MM.1S (cell line): ENCODE data around the gene ABCA2.

Experiments
- DNase-seq: peaks from one replicate; pipeline ENCODE4 v3.0.0-alpha.2; 2015
- H2AFZ ChIP-seq: fragments of 300-600 bp; sonication (generic); 2 replicates; pipeline ENCODE4 v1.6.0; 2016; ENCODE audit warnings: antibody characterized with exemption, low read length
- H3F3A ChIP-seq: fragments of 300-600 bp; sonication (generic); 2 replicates; pipeline ENCODE4 v1.6.1; 2016; ENCODE audit warnings: mild to moderate bottlenecking, antibody characterized with exemption, low read length, moderate library complexity, mixed read lengths; ENCODE audit not compliant: insufficient read depth
- H3K27ac ChIP-seq: fragments of 300-600 bp; sonication (generic); 2 replicates; pipeline ENCODE4 v1.5.1; 2016; ENCODE audit warnings: mild to moderate bottlenecking, low read length
- H3K27me3 ChIP-seq: fragments of 300-600 bp; sonication (generic); replicated peaks from 2 replicates; pipeline ENCODE4 v1.6.0; 2016; ENCODE audit warnings: low read length; ENCODE audit not compliant: insufficient read depth
- H3K36me3 ChIP-seq: fragments of 300-600 bp; sonication (generic); replicated peaks from 2 replicates; pipeline ENCODE4 v1.6.1; 2016; ENCODE audit warnings: mild to moderate bottlenecking, low read length, mixed read lengths; ENCODE audit not compliant: insufficient read depth
- H3K4me1 ChIP-seq: fragments of 300-600 bp; sonication (generic); 2 replicates; pipeline ENCODE4 v1.6.1; 2016; ENCODE audit warnings: low read length, mixed read lengths
- H3K4me2 ChIP-seq: fragments of 300-600 bp; sonication (generic); 2 replicates; pipeline ENCODE4 v1.6.0; 2016; ENCODE audit warnings: low read depth, low read length
- H3K4me3 ChIP-seq: fragments of 300-600 bp; sonication (generic); 2 replicates; pipeline ENCODE4 v1.5.1; 2016; ENCODE audit warnings: low read length, mixed read lengths
- H3K79me2 ChIP-seq: fragments of 300-600 bp; sonication (generic); 2 replicates; pipeline ENCODE4 v1.6.1; 2016; ENCODE audit warnings: mixed run types, low read length, mixed read lengths
- H3K9ac ChIP-seq: fragments of 300-600 bp; sonication (generic); 2 replicates; pipeline ENCODE4 v1.6.1; 2016; ENCODE audit warnings: low read length, mixed read lengths
- H3K9me2 ChIP-seq: fragments of 300-600 bp; sonication (generic); replicated peaks from 2 replicates; pipeline ENCODE4 v1.6.1; 2016; ENCODE audit warnings: mild to moderate bottlenecking, low read length, mixed read lengths; ENCODE audit not compliant: insufficient read depth
- H3K9me3 ChIP-seq: fragments of 300-600 bp; sonication (generic); replicated peaks from 2 replicates; pipeline ENCODE4 v1.6.1; 2016; ENCODE audit warnings: mild to moderate bottlenecking, low read length, mixed read lengths; ENCODE audit not compliant: insufficient read depth
- H4K20me1 ChIP-seq: fragments of 300-600 bp; sonication (generic); 2 replicates; pipeline ENCODE4 v1.6.1; 2016; ENCODE audit warnings: mild to moderate bottlenecking, low read length, moderate library complexity, mixed read lengths; ENCODE audit not compliant: insufficient read depth
- EZH2 ChIP-seq: fragments of 300-600 bp; sonication (generic); optimal IDR thresholded peaks from 2 replicates; pipeline ENCODE3; 2017; ENCODE audit warnings: low read depth, mild to moderate bottlenecking, antibody characterized with exemption, low read length, mixed read lengths
- EZH2phosphoT487 ChIP-seq: fragments of 300-600 bp; sonication (generic); IDR thresholded peaks from 2 replicates; pipeline ENCODE4 v1.6.1; 2018; ENCODE audit warnings: antibody characterized with exemption, low read length
- TF ChIP-seq, protein P1 (sequence below): fragments of 300-600 bp; sonication (generic); IDR thresholded peaks from 2 replicates; pipeline ENCODE4 v1.5.1; 2016; ENCODE audit warnings: antibody characterized with exemption, low read length, mixed read lengths

ABCA2 gene

DNA sequence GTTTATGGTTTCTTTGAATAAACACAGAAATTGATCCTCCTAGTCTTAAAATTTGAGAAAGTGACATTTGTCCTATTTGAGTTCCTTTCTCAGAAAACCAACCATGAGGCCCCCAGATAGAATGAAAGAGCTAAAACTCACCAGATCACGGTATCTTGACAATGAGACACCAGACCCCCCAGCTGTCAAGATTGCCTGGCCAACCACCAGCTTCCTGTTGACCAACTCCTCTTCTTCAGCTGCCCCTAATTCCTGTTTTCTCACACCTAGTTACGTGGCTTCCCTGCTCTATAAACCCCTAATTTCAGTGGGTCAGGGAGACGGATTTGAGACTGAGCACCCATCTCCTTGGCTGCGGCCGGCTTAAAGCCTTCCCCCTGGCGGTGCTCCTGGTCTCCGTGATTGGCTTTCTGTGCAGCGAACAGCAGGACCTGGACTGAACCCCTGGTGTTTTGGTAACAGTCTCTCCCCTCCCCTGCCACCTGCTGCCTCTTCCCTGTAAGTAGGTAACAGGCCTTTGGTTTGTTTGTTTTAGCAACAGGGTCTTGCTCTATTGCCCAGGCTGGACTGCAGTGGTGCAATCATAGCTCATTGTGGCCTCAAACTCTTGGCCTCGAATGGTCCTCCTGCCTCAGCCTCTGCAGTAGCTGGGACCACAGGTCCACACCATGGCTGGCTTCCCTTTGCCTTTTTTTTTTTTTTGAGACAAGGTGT, 30.6 kb upstream of the ABCA2 start:
- Histone ChIP-seq H3F3A (no peaks in the 10 kb centered on the region), H4K20me1 (no peaks in the 10 kb centered on the region), H3K4me3 (no peak overlapping the region), H3K9me3 (no peaks in the 10 kb centered on the region), H3K79me2 (no peaks in the 10 kb centered on the region), H3K9me2 (no peaks in the 10 kb centered on the region), H3K36me3 (no peaks in the 10 kb centered on the region), H3K27me3 (peaks cover 43% of the 10 kb centered on the region), H3K4me1 (no peaks in the 10 kb centered on the region), H2AFZ (no peak overlapping the region), H3K27ac (no peak overlapping the region), H3K4me2 (no peak overlapping the region), H3K9ac (no peak overlapping the region)
- no peak for DNase-seq
- TF ChIP-seq EZH2phosphoT487 (no peak), EZH2 (no peak)
- TF ChIP-seq, protein P1, sequence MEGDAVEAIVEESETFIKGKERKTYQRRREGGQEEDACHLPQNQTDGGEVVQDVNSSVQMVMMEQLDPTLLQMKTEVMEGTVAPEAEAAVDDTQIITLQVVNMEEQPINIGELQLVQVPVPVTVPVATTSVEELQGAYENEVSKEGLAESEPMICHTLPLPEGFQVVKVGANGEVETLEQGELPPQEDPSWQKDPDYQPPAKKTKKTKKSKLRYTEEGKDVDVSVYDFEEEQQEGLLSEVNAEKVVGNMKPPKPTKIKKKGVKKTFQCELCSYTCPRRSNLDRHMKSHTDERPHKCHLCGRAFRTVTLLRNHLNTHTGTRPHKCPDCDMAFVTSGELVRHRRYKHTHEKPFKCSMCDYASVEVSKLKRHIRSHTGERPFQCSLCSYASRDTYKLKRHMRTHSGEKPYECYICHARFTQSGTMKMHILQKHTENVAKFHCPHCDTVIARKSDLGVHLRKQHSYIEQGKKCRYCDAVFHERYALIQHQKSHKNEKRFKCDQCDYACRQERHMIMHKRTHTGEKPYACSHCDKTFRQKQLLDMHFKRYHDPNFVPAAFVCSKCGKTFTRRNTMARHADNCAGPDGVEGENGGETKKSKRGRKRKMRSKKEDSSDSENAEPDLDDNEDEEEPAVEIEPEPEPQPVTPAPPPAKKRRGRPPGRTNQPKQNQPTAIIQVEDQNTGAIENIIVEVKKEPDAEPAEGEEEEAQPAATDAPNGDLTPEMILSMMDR = no peak

DNA sequence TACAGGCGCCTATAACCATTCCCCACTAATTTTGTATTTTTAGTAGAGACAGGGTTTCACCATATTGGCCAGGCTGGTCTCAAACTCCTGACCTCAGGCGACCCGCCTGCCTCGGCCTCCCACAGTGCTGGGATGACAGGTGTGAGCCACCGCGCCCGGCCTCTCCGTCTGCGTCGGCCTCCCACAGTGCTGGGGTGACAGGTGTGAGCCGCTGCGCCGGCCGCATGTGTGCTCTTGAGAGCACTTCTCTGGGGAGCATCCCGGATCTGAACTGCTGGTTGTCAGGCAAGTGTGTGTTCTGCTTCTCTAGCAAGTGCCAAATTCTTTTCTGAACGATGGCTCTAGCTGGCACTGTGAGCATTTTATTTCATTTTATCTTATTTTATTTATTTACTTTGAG, 29.5 kb upstream of the ABCA2 start:
- Histone ChIP-seq H3K27ac (no peak overlapping the region), H2AFZ (no peak overlapping the region), H3K9me3 (no peaks in the 10 kb centered on the region), H3K79me2 (no peaks in the 10 kb centered on the region), H3K4me3 (no peak overlapping the region), H3K4me2 (no peak overlapping the region), H4K20me1 (no peaks in the 10 kb centered on the region), H3K27me3 (peaks cover 54% of the 10 kb centered on the region), H3K4me1 (no peaks in the 10 kb centered on the region), H3K9ac (no peak overlapping the region), H3K36me3 (no peaks in the 10 kb centered on the region), H3F3A (no peaks in the 10 kb centered on the region), H3K9me2 (no peaks in the 10 kb centered on the region)
- TF ChIP-seq EZH2phosphoT487 = no peak
- TF ChIP-seq, protein P1 = no peak
- no peak for TF ChIP-seq EZH2
- no peak for DNase-seq

DNA sequence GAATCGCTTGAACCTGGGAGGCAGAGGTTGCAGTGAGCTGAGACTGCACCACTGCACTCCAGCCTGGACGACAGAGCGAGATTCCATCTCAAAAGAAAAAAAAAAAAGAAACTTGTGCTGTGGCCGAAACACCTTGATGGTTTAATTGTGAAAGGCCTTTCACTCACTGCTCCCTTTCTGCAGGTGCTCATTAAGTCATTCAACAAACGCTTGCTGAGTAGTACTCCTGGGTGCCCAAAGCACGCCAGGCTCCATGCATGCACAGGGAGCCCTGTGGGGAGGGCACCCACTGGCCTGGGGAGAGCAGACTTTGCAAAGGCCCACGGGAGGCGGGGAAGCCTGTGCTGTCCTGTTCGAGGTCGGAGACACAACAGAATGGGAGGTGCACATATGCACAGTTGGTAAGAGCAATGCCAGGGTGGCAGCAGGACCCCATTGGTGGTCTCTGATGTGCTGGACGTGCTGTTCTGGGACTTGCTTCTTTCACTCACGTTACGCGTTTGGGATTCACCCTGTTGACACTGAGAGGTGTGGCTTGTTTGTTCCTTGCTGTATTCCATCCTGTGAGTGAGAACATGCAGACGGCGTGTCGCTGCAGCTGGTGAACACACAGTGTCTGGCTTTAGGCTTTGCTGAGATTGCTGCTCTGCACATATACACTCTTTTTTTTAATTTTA, 28.8 kb upstream of the ABCA2 start:
- H3K4me2 ChIP-seq = no peak overlapping the region
- TF ChIP-seq EZH2phosphoT487 = no peak
- no peak for TF ChIP-seq EZH2
- TF ChIP-seq, protein P1 = no peak
- no peak overlapping the region for H3K27ac ChIP-seq
- H3K4me1 ChIP-seq = no peaks in the 10 kb centered on the region
- H3K36me3 ChIP-seq = no peaks in the 10 kb centered on the region
- no peak for DNase-seq
- H3K79me2 ChIP-seq = no peaks in the 10 kb centered on the region
- H3K9ac ChIP-seq = no peak overlapping the region
- H3K4me3 ChIP-seq = no peak overlapping the region
- H2AFZ ChIP-seq = no peak overlapping the region
- peaks cover 61% of the 10 kb centered on the region for H3K27me3 ChIP-seq
- no peaks in the 10 kb centered on the region for H3F3A ChIP-seq
- H3K9me3 ChIP-seq = no peaks in the 10 kb centered on the region
- no peaks in the 10 kb centered on the region for H3K9me2 ChIP-seq
- H4K20me1 ChIP-seq = no peaks in the 10 kb centered on the region
